HEK293 (cell line): ENCODE results near the gene RELCH.

Source experiments
- CTCF ChIA-PET: fragments of 350-600 bp; formaldehyde crosslinking; extraction: SDS; loops from one replicate; lab custom pipeline; 2021; ENCODE audit warnings: antibody characterized with exemption; lab: Yijun Ruan, JAX
- POLR2A ChIA-PET: fragments of 300-600 bp; formaldehyde crosslinking; extraction: SDS; loops from one replicate; lab custom pipeline; 2020; ENCODE audit warnings: antibody characterized with exemption, inconsistent platforms; lab: Yijun Ruan, JAX
- H3K27ac ChIP-seq: fragments of 200-500 bp; sonication (Bioruptor generic); 2 replicates; pipeline ENCODE4 v1.5.1; 2014; ENCODE audit warnings: low read depth, low read length, control low read depth, inconsistent platforms; ENCODE audit errors: extremely low read depth
- H3K36me3 ChIP-seq, 2 experiments: fragments of 200-500 bp in 1 of 2; sonication (Bioruptor generic) in 1 of 2; 1 replicate in 1 of 2; 2 replicates in 1 of 2; pipeline ENCODE4 v1.5.1; 2014 to 2017; ENCODE audit warnings: inconsistent platforms in 2 of 2, low read length in 2 of 2; ENCODE audit not compliant: control insufficient read depth in 2 of 2, insufficient read depth in 1 of 2
- H3K4me1 ChIP-seq: fragments of 200-500 bp; sonication (Bioruptor generic); 2 replicates; pipeline ENCODE4 v1.5.1; 2014; ENCODE audit warnings: mild to moderate bottlenecking, low read length, inconsistent platforms; ENCODE audit not compliant: control insufficient read depth, insufficient read depth
- H3K4me3 ChIP-seq: 2 replicates; pipeline ENCODE4 v1.5.1; 2011; ENCODE audit warnings: low read depth, mild to moderate bottlenecking, control low read depth, low read length, moderate library complexity
- H3K9me3 ChIP-seq: fragments of 200-500 bp; sonication (Bioruptor generic); 2 replicates; pipeline ENCODE4 v1.5.1; 2014; ENCODE audit warnings: low read depth, low read length, inconsistent platforms; ENCODE audit not compliant: control insufficient read depth, insufficient read depth
- BCL11A ChIP-seq: fragments of 450-650 bp; formaldehyde crosslinking; IDR thresholded peaks from 2 replicates; pipeline ENCODE4 v1.5.1; 2016; ENCODE audit warnings: low read depth, missing biosample characterization, missing genetic modification characterization
- GLIS1 ChIP-seq: fragments of 450-650 bp; formaldehyde crosslinking; IDR thresholded peaks from 2 replicates; pipeline ENCODE4 v1.5.1; 2016; ENCODE audit warnings: missing biosample characterization, missing genetic modification characterization
- MEIS1 ChIP-seq: sonication (generic); formaldehyde crosslinking; IDR thresholded peaks from 2 replicates; pipeline ENCODE4 v1.8.1; 2022; ENCODE audit warnings: missing genetic modification reagents, mild to moderate bottlenecking, borderline replicate concordance
- MYNN ChIP-seq: fragments of 450-650 bp; formaldehyde crosslinking; IDR thresholded peaks from 2 replicates; pipeline ENCODE4 v1.5.1; 2016; ENCODE audit warnings: missing biosample characterization, missing genetic modification characterization, borderline replicate concordance
- PRDM1 ChIP-seq: fragments of 450-650 bp; formaldehyde crosslinking; IDR thresholded peaks from 2 replicates; pipeline ENCODE4; 2016; ENCODE audit warnings: missing biosample characterization, missing genetic modification characterization
- SETDB1 ChIP-seq: IDR thresholded peaks from one replicate; pipeline ENCODE4 v1.6.1; 2017; ENCODE audit warnings: mild to moderate bottlenecking, low read length, moderate library complexity, mixed read lengths; ENCODE audit not compliant: insufficient read length
- TRIM28 ChIP-seq: IDR thresholded peaks from 2 replicates; pipeline ENCODE4 v1.6.1; 2011; ENCODE audit warnings: low read length, control low read depth, borderline replicate concordance
- ZBTB17 ChIP-seq: fragments of 450-650 bp; formaldehyde crosslinking; IDR thresholded peaks from 2 replicates; pipeline ENCODE4 v1.5.1; 2016; ENCODE audit warnings: missing biosample characterization, missing genetic modification characterization
- ZBTB20 ChIP-seq: fragments of 450-650 bp; formaldehyde crosslinking; IDR thresholded peaks from 2 replicates; pipeline ENCODE4 v1.5.1; 2016; ENCODE audit warnings: missing biosample characterization, missing genetic modification characterization
- ZBTB8A ChIP-seq: fragments of 450-650 bp; formaldehyde crosslinking; IDR thresholded peaks from 2 replicates; pipeline ENCODE4 v1.5.1; 2016; ENCODE audit warnings: missing biosample characterization, missing genetic modification characterization
- ZEB2 ChIP-seq: fragments of 450-650 bp; formaldehyde crosslinking; IDR thresholded peaks from 2 replicates; pipeline ENCODE4 v1.5.1; 2016; ENCODE audit warnings: missing biosample characterization, missing genetic modification characterization
- ZFP37 ChIP-seq: fragments of 450-650 bp; formaldehyde crosslinking; IDR thresholded peaks from 2 replicates; pipeline ENCODE4 v1.5.1; 2016; ENCODE audit warnings: missing biosample characterization, missing genetic modification characterization
- ZNF133 ChIP-seq: fragments of 450-650 bp; formaldehyde crosslinking; IDR thresholded peaks from 2 replicates; pipeline ENCODE4 v1.5.1; 2016; ENCODE audit warnings: missing biosample characterization, missing genetic modification characterization
- ZNF138 ChIP-seq: fragments of 450-650 bp; formaldehyde crosslinking; IDR thresholded peaks from 2 replicates; pipeline ENCODE4 v1.5.1; 2016; ENCODE audit warnings: missing biosample characterization, missing genetic modification characterization, borderline replicate concordance
- ZNF239 ChIP-seq: fragments of 450-650 bp; formaldehyde crosslinking; IDR thresholded peaks from 2 replicates; pipeline ENCODE4 v1.5.1; 2016; ENCODE audit warnings: missing biosample characterization, missing genetic modification characterization
- ZNF335 ChIP-seq: fragments of 450-650 bp; formaldehyde crosslinking; conservative IDR thresholded peaks from 2 replicates; pipeline ENCODE4 v1.5.1; 2016; ENCODE audit warnings: missing biosample characterization, missing genetic modification characterization
- ZNF354C ChIP-seq: fragments of 450-650 bp; formaldehyde crosslinking; IDR thresholded peaks from 2 replicates; pipeline ENCODE4 v1.5.1; 2016; ENCODE audit warnings: missing biosample characterization, missing genetic modification characterization, low read depth, borderline replicate concordance
- ZNF416 ChIP-seq: fragments of 450-650 bp; formaldehyde crosslinking; IDR thresholded peaks from 2 replicates; pipeline ENCODE4 v1.5.1; 2016; ENCODE audit warnings: missing biosample characterization, missing genetic modification characterization
- ZNF621 ChIP-seq: fragments of 450-650 bp; formaldehyde crosslinking; IDR thresholded peaks from 2 replicates; pipeline ENCODE4 v1.5.1; 2017; ENCODE audit warnings: missing biosample characterization, missing genetic modification characterization
- ZNF707 ChIP-seq: fragments of 450-650 bp; formaldehyde crosslinking; IDR thresholded peaks from 2 replicates; pipeline ENCODE4 v1.5.1; 2016; ENCODE audit warnings: missing biosample characterization, missing genetic modification characterization
- ZNF776 ChIP-seq: fragments of 450-650 bp; formaldehyde crosslinking; IDR thresholded peaks from 2 replicates; pipeline ENCODE4 v1.5.0; 2017; ENCODE audit warnings: missing biosample characterization, missing genetic modification characterization, borderline replicate concordance
- ZNF777 ChIP-seq: fragments of 450-650 bp; formaldehyde crosslinking; IDR thresholded peaks from 2 replicates; pipeline ENCODE4 v1.5.1; 2017; ENCODE audit warnings: missing biosample characterization, missing genetic modification characterization, borderline replicate concordance
- TF ChIP-seq, protein P1 (sequence below): fragments of 450-650 bp; formaldehyde crosslinking; IDR thresholded peaks from 2 replicates; pipeline ENCODE4 v1.5.1; 2016; ENCODE audit warnings: missing biosample characterization, missing genetic modification characterization
- TF ChIP-seq, protein P2 (sequence below): fragments of 450-650 bp; formaldehyde crosslinking; IDR thresholded peaks from 2 replicates; pipeline ENCODE4 v1.5.1; 2016; ENCODE audit warnings: missing biosample characterization, missing genetic modification characterization
- TF ChIP-seq, protein P3 (sequence below): fragments of 450-650 bp; formaldehyde crosslinking; IDR thresholded peaks from 2 replicates; pipeline ENCODE4 v1.5.1; 2017; ENCODE audit warnings: missing biosample characterization, missing genetic modification characterization

The RELCH gene

DNA sequence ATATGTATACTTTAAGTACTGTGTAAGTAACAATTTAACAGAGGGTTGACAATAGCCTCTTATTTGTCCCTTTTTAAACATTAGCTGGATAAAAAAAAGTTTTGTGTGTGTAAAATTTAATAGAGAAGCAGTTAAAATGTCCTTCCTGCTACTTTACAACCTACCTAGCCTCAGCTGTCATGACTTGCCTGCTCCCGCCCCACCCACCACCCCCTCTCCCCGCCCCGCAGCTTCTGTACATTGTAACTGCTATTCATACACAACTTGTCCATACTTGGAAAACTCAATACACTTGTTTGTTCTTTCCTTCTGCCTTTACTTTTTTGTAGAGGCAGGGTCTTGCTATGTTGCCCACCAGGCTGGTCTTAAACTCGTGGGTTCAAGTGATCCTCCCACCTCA lies 19.5 kb downstream of the RELCH start (continued):
- TF ChIP-seq ZNF138 (tag by site-specific recombination), result no peak
- TF ChIP-seq TRIM28, result no peak
- no peak for TF ChIP-seq ZBTB20 (tag by site-specific recombination)
- no peak for TF ChIP-seq ZNF354C (tag by site-specific recombination)
- no peak for TF ChIP-seq ZNF776
- TF ChIP-seq, all 188 proteins: peak for 0

DNA sequence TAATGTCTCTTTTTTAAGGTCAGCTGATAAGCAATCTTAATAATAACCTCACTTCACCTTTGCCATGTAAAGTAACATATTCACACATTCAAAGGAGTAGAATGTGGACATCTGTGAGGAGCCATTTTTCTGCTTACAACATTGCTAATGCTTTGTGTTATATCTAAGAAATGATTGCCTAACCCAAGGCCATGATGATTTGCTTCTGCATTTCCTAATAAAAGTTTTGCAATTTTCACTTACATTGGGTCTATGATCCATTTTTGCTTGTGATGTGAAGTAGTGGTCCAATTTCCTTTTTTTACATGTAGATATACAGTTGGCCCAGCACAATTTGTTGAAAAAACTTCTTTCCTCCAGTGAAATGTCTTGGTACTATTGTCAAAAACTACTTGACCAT lies 22.0 kb downstream of the RELCH start:
- TF ChIP-seq ZBTB8A (tag by site-specific recombination) (no peak), ZNF239 (no peak)
- TF ChIP-seq, protein P1, sequence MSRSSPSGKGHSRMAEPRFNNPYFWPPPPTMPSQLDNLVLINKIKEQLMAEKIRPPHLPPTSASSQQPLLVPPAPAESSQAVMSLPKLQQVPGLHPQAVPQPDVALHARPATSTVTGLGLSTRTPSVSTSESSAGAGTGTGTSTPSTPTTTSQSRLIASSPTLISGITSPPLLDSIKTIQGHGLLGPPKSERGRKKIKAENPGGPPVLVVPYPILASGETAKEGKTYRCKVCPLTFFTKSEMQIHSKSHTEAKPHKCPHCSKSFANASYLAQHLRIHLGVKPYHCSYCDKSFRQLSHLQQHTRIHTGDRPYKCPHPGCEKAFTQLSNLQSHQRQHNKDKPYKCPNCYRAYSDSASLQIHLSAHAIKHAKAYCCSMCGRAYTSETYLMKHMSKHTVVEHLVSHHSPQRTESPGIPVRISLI, result no peak
- Histone ChIP-seq H3K4me1 (0 out of 2 replicates have a peak, but pooled peaks cover 2% of the 10 kb centered on the region), H3K4me3 (no peak overlapping the region), H3K9me3 (no peaks in the 10 kb centered on the region), H3K36me3 (peaks cover 9 to 12% of the 10 kb centered on the region in 2 experiments), H3K27ac (no peak overlapping the region)
- CTCF ChIA-PET, result interaction anchor here (0.6 kb wide), 1 partner anchor 1992 kb away, joined by 6 read pairs; no protein-coding TSS in a partner anchor
- POLR2A ChIA-PET, result no interaction called here

DNA sequence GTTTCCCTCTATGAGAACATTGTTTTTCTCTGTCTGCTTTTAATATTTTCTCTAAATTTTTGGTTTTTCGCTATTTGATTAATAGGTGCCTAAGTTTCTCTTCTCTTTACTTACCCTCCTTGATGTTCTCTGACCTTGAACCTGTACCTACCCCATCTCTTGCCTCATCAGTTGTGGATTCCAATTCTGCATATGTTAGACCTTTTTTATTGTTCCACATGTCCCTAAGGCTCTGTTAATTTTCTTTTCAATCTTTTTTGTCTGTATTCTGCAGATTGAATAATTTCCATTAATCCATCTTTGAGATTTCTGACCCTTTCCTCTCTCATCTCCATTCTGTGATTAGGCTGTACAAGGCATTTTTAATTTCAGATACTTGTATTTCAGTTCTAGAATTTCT lies 23.1 kb downstream of the RELCH start:
- ChIA-PET POLR2A (no interaction called here), CTCF (interaction anchor here (0.5 to 0.6 kb wide), 2 partner anchors 39 to 229 kb away, joined by 4 to 7 read pairs; no protein-coding TSS in a partner anchor)

DNA sequence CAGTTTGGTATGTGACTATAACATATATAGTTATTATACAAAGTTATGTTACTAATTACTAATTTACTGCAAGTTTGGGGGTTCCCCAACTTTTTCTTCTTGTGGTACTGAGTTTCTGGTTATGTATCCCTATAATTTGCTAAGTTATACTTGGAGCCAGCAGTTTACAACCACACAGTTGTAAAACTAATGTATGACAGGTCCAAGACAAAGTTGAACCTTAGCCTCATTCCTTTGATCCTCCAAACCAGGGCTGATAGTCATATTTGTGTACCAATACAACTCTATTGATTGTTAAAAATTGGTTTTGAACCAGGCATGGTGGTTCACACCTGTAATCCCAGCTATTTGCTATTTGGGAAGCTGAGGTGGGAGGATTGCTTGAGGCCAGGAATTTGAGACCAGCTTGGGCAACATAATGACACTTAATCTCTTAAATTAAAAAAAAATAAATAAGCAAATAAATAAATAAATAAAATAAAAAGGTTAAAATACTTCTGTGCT lies 24.3 kb downstream of the RELCH start:
- Histone ChIP-seq H3K27ac (no peak overlapping the region), H3K9me3 (no peaks in the 10 kb centered on the region), H3K36me3 (peaks cover 12 to 17% of the 10 kb centered on the region in 2 experiments), H3K4me3 (no peak overlapping the region), H3K4me1 (no peaks in the 10 kb centered on the region)
- ChIA-PET POLR2A (no interaction called here), CTCF (interaction anchor here (0.7 kb wide), 1 partner anchor 14 kb away, joined by 3 read pairs; no protein-coding TSS in a partner anchor)
- TF ChIP-seq GLIS1 (tag by site-specific recombination) (no peak), ZNF621 (tag by site-specific recombination) (no peak), PRDM1 (no peak), BCL11A (tag by site-specific recombination) (no peak), ZNF335 (tag by site-specific recombination) (no peak), ZFP37 (no peak), ZEB2 (no peak), ZBTB17 (tag by site-specific recombination) (no peak), MEIS1 (CRISPR knock-in tag) (no peak), ZNF416 (tag by site-specific recombination) (no peak), ZNF777 (no peak), ZNF707 (tag by site-specific recombination) (no peak), MYNN (tag by site-specific recombination) (no peak), ZNF133 (tag by site-specific recombination) (no peak)
- TF ChIP-seq, protein P2, sequence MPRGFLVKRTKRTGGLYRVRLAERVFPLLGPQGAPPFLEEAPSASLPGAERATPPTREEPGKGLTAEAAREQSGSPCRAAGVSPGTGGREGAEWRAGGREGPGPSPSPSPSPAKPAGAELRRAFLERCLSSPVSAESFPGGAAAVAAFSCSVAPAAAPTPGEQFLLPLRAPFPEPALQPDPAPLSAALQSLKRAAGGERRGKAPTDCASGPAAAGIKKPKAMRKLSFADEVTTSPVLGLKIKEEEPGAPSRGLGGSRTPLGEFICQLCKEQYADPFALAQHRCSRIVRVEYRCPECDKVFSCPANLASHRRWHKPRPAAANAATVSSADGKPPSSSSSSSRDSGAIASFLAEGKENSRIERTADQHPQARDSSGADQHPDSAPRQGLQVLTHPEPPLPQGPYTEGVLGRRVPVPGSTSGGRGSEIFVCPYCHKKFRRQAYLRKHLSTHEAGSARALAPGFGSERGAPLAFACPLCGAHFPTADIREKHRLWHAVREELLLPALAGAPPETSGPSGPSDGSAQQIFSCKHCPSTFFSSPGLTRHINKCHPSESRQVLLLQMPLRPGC (tag by site-specific recombination), result no peak

More for the DNA sequence above, 23.1 kb downstream of the RELCH start:
- Histone ChIP-seq H3K9me3 (no peaks in the 10 kb centered on the region), H3K4me3 (no peak overlapping the region), H3K27ac (no peak overlapping the region), H3K4me1 (0 out of 2 replicates have a peak, but pooled peaks cover 2% of the 10 kb centered on the region), H3K36me3 (peaks cover 12 to 16% of the 10 kb centered on the region in 2 experiments)
- peak; percentile 17 for TF ChIP-seq SETDB1
- peak; percentile 96 for TF ChIP-seq ZNF133 (tag by site-specific recombination)
- TF ChIP-seq ZNF777, result no peak
- TF ChIP-seq PRDM1, result no peak
- TF ChIP-seq, protein P3, sequence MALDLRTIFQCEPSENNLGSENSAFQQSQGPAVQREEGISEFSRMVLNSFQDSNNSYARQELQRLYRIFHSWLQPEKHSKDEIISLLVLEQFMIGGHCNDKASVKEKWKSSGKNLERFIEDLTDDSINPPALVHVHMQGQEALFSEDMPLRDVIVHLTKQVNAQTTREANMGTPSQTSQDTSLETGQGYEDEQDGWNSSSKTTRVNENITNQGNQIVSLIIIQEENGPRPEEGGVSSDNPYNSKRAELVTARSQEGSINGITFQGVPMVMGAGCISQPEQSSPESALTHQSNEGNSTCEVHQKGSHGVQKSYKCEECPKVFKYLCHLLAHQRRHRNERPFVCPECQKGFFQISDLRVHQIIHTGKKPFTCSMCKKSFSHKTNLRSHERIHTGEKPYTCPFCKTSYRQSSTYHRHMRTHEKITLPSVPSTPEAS (tag by site-specific recombination), result no peak
